ENCODE results near the gene SLC44A3. TPM values are rescaled to one million over a fixed set of nuclear protein-coding genes. Genes with fewer than 3 reads are reported as not detected.

The SLC44A3 gene
- polyA plus RNA-seq, 2 of the 4 experiments (the other 2 are of a cell fraction): 1.9 to 5.4 TPM

DNA sequence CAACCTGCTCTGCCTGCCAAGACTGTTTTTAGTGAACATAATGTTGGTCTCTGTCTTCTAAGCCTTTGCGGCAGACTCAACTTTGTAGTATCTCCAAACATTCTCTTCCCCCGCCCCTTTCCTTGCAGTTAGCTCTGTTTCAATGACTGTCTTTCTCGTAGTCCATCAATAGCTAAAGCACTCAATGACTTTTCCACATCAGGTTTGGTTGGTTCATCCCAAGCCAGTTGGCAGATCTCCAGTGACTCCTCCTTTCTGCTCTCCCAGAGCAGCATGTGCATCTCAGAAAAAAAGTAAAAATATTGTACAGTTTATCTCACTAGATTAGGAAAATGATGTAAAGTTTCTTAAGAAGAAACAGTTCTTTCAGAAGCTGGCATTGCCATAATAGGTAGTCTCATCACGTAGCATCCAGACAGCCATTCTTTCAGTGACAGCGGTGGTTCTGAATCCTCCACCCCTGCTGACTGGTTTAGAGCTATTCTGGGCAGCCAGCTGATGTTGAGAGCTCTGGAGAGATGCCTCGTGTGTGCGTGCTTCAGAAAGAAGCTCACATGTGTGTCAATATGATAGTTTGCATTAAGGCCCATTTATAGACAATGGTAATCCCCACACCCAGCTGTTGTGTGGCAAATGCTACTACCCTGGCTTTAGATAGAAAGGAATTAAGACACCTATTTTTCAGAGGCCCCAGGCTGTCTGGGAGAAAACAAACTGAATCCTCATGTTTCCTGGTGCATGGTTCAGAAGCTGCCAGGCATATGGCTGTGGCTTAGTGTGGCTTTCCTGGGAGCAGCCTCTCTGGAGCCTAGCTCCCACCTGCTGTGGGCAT is 53.6 kb downstream of the SLC44A3 start (continued):
- TF ChIP-seq, protein P1, sequence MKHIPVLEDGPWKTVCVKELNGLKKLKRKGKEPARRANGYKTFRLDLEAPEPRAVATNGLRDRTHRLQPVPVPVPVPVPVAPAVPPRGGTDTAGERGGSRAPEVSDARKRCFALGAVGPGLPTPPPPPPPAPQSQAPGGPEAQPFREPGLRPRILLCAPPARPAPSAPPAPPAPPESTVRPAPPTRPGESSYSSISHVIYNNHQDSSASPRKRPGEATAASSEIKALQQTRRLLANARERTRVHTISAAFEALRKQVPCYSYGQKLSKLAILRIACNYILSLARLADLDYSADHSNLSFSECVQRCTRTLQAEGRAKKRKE (CRISPR knock-in tag; IDR thresholded peaks at IDR 0.05; ENCODE audit: low read depth): no peak
- TF ChIP-seq ESRRA (IDR thresholded peaks at IDR 0.05; ENCODE audit: borderline replicate concordance, low read length): no peak
- TF ChIP-seq TFCP2L1 (CRISPR knock-in tag; IDR thresholded peaks at IDR 0.05): no peak
- no peak for TF ChIP-seq RAD21 (conservative IDR thresholded peaks at IDR 0.05 in 1 of 2, IDR thresholded peaks at IDR 0.05 in 1 of 2)
- no peak for TF ChIP-seq SREBF2 (IDR thresholded peaks at IDR 0.05)

DNA sequence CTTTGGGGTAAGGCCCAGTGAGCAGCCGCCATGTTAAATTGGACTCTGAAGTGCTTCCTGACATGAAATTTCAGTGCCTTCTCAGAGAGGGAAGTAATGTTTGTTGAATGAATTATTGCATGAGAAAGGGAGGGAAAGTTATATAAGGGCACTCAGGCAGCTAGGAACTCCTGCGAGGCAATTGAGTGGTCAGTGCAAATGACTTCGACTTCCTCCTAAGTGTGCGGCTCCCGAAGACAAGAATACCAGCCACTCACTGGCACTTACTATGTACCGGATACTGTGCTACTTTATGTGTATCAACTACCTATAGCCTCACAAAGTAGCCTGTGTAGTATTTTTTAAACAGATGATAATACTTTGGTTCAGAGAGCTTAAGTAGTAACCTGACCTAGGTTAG is 54.3 kb downstream of the SLC44A3 start:
- DNase-seq (ENCODE audit: low read depth in 1 of 2, low spot score in 1 of 2): no peak
- no peak for TF ChIP-seq RNF2 (IDR thresholded peaks at IDR 0.05; ENCODE audit: borderline replicate concordance, low read depth)
- no peak for TF ChIP-seq RCOR1 (IDR thresholded peaks at IDR 0.05; ENCODE audit: low read depth, low read length)
- TF ChIP-seq ZSCAN20 (CRISPR knock-in tag; IDR thresholded peaks at IDR 0.05): no peak
- TF ChIP-seq CHD4 (IDR thresholded peaks at IDR 0.05; ENCODE audit: borderline replicate concordance): no peak
- no peak for TF ChIP-seq ZNF302 (CRISPR knock-in tag; IDR thresholded peaks at IDR 0.05)
- no peak for TF ChIP-seq EP300 (IDR thresholded peaks at IDR 0.05)
- no peak for TF ChIP-seq TP53 (CRISPR knock-in tag; IDR thresholded peaks at IDR 0.05)
- no peak for TF ChIP-seq EHF (CRISPR knock-in tag; IDR thresholded peaks at IDR 0.05)
- no peak for TF ChIP-seq SREBF2 (IDR thresholded peaks at IDR 0.05)
- no peak for TF ChIP-seq BHLHE40 (IDR thresholded peaks at IDR 0.05; ENCODE audit: low read depth, low read length)
- no peak for TF ChIP-seq POLR2A (IDR thresholded peaks at IDR 0.05; ENCODE audit: low read length)
- no peak for TF ChIP-seq SMC3 (IDR thresholded peaks at IDR 0.05)
- TF ChIP-seq HOXB13 (CRISPR knock-in tag; IDR thresholded peaks at IDR 0.05; ENCODE audit: low read depth): no peak
- TF ChIP-seq, protein P2, sequence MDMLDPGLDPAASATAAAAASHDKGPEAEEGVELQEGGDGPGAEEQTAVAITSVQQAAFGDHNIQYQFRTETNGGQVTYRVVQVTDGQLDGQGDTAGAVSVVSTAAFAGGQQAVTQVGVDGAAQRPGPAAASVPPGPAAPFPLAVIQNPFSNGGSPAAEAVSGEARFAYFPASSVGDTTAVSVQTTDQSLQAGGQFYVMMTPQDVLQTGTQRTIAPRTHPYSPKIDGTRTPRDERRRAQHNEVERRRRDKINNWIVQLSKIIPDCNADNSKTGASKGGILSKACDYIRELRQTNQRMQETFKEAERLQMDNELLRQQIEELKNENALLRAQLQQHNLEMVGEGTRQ (IDR thresholded peaks at IDR 0.05): no peak
- TF ChIP-seq ZC3H11A (IDR thresholded peaks at IDR 0.05): no peak
- no peak for FAIRE-seq
- Histone ChIP-seq H3K4me3 (no peak overlapping the region), H3K9me3 (no peaks in the 10 kb centered on the region), H3K27ac (no peak overlapping the region), H3K4me1 (no peaks in the 10 kb centered on the region), H3K4me2 (no peak overlapping the region)
- POLR2A ChIA-PET: no interaction called here
- ATAC-seq: no peak
- CTCF ChIA-PET: interaction anchor here (0.6 to 4.1 kb wide), 3 partner anchors 20 to 167 kb away, joined by 3 to 23 read pairs (median 3); no protein-coding TSS in a partner anchor
- 94% methylated on average over 6 of the region's 6 CpGs for WGBS (ENCODE audit: missing lambda C conversion rate)

- ChIA-PET CTCF (interaction anchor here (1.0 kb wide), 1 partner anchor 21 kb away, joined by 5 read pairs; no protein-coding TSS in a partner anchor), POLR2A (no interaction called here)
- no peak for FAIRE-seq
- no peak for ATAC-seq
- no peaks in the 10 kb centered on the region for H3K4me1 ChIP-seq
- no peak overlapping the region for H3K4me3 ChIP-seq
- DNase-seq (ENCODE audit: low read depth in 1 of 2, low spot score in 1 of 2): no peak
- 90% methylated on average over 3 of the region's 4 CpGs for WGBS (ENCODE audit: missing lambda C conversion rate)
- TF ChIP-seq JUNB (IDR thresholded peaks at IDR 0.05): no peak
- no peak overlapping the region for H3K27ac ChIP-seq
- H3K9me3 ChIP-seq: no peaks in the 10 kb centered on the region
- H3K4me2 ChIP-seq: no peak overlapping the region
These were observed 55.6 kb downstream of the SLC44A3 start for GRCh38 chr1:94875794-94876193.

- no peak overlapping the region for H3K4me2 ChIP-seq
- no peak for TF ChIP-seq NPAS2 (CRISPR knock-in tag; IDR thresholded peaks at IDR 0.05; ENCODE audit: borderline replicate concordance)
- TF ChIP-seq HDAC2 (IDR thresholded peaks at IDR 0.05): no peak
- no peak for TF ChIP-seq RARB (CRISPR knock-in tag; IDR thresholded peaks at IDR 0.05)
- TF ChIP-seq MYC (IDR thresholded peaks at IDR 0.05; ENCODE audit: borderline replicate concordance, low read length): no peak
- no peak for TF ChIP-seq EHF (CRISPR knock-in tag; IDR thresholded peaks at IDR 0.05)
- no peak for TF ChIP-seq HMGXB4 (CRISPR knock-in tag; IDR thresholded peaks at IDR 0.05; ENCODE audit: borderline replicate concordance)
- no peaks in the 10 kb centered on the region for H3K4me1 ChIP-seq
- DNase-seq (ENCODE audit: low read depth in 1 of 2, low spot score in 1 of 2) (no peak), FAIRE-seq (no peak), ATAC-seq (no peak)
- H3K9me3 ChIP-seq: no peaks in the 10 kb centered on the region
- ChIA-PET POLR2A (no interaction called here), CTCF (interaction anchor here (1.0 kb wide), 2 partner anchors 22 to 165 kb away, joined by 3 to 5 read pairs; no protein-coding TSS in a partner anchor)
- 91% methylated on average over 3 of the region's 3 CpGs for WGBS (ENCODE audit: missing lambda C conversion rate)
- H3K4me3 ChIP-seq: no peak overlapping the region
- H3K27ac ChIP-seq: no peak overlapping the region
These were observed 56.2 kb downstream of the SLC44A3 start for GRCh38 chr1:94876362-94876761.
